Upper lobe of right lung (tissue), 1 donor: ENCODE measurements around the gene PBX1. TPM values are rescaled to one million over a fixed set of nuclear protein-coding genes. Genes with fewer than 3 reads are reported as not detected.

ENCODE experiments used
- ATAC-seq: fragments of 200-7000 bp; cut with Tn5 transposase; one replicate; pipeline ENCODE4 v1.9.1; 2020; ENCODE audit warnings: mild to moderate bottlenecking, moderate library complexity
- DNase-seq: peaks from one replicate; pipeline ENCODE4 v3.0.0-alpha.2; 2020
- H3K27ac ChIP-seq: fragments of 200-600 bp; one replicate; pipeline ENCODE4 v1.8.0; 2022
- H3K27me3 ChIP-seq: fragments of 200-600 bp; one replicate; pipeline ENCODE4 v1.8.0; 2022; ENCODE audit warnings: mild to moderate bottlenecking
- H3K36me3 ChIP-seq: fragments of 200-600 bp; one replicate; pipeline ENCODE4 v1.8.0; 2022
- H3K4me1 ChIP-seq: fragments of 200-600 bp; one replicate; pipeline ENCODE4 v1.8.0; 2022
- H3K4me3 ChIP-seq: fragments of 200-600 bp; one replicate; pipeline ENCODE4 v1.8.0; 2022; ENCODE audit warnings: mild to moderate bottlenecking
- H3K9me3 ChIP-seq: fragments of 200-600 bp; one replicate; pipeline ENCODE4 v1.8.0; 2022
- CTCF ChIP-seq: fragments of 200-600 bp; IDR thresholded peaks from one replicate; pipeline ENCODE4 v1.8.0; 2022; ENCODE audit warnings: antibody characterized with exemption
- intact Hi-C: fragments of 100-400 bp; cut with DNase I; formaldehyde crosslinking; loops from one replicate; pipeline ENCODE4 v1.11.0; 2022
- total RNA-seq: library from RNA; stranded (reverse); fragmentation: NEBNext Ultra II Directional; extraction: Animal tissue kit (Norgen Biotek cat#: 25700); gene quantifications from one replicate; pipeline ENCODE4 v1.2.1, GENCODE V29; 2021
- donor health status: DM: no; HTN: yes; CAD: no; lungs with severe emphysema.

The PBX1 gene
- total RNA-seq, 1 donor from 2014 or later: 56.7 TPM

- no peak for DNase-seq
- peak overlapping the region; percentile 49 for H3K27ac ChIP-seq
- no peak for TF ChIP-seq CTCF
- H3K36me3 ChIP-seq: no peaks in the 10 kb centered on the region
- H3K4me3 ChIP-seq: peak overlapping the region; percentile 24
- no peaks in the 10 kb centered on the region for H3K4me1 ChIP-seq
- intact Hi-C loops: no loop called here
- peak; percentile 51 for ATAC-seq
- no peaks in the 10 kb centered on the region for H3K27me3 ChIP-seq
- H3K9me3 ChIP-seq: no peaks in the 10 kb centered on the region
Observed at GRCh38 chr1:164576291-164577271, 17.6 kb downstream of the PBX1 start.

- Histone ChIP-seq H3K4me1 (no peaks in the 10 kb centered on the region), H3K27me3 (no peaks in the 10 kb centered on the region), H3K4me3 (no peak overlapping the region), H3K27ac (peak overlapping the region; percentile 12), H3K9me3 (no peaks in the 10 kb centered on the region), H3K36me3 (no peaks in the 10 kb centered on the region)
- intact Hi-C loops: no loop called here
- ATAC-seq (no peak), DNase-seq (no peak)
- no peak for TF ChIP-seq CTCF
Observed at GRCh38 chr1:164577291-164577690, 18.3 kb downstream of the PBX1 start.

GRCh38 chr1:164578479-164579200 is 19.7 kb downstream of the PBX1 start:
- no peak for ATAC-seq
- no peak for TF ChIP-seq CTCF
- no peak for DNase-seq
- Histone ChIP-seq H3K9me3 (no peaks in the 10 kb centered on the region), H3K36me3 (no peaks in the 10 kb centered on the region), H3K4me1 (no peaks in the 10 kb centered on the region), H3K27me3 (no peaks in the 10 kb centered on the region), H3K27ac (no peak overlapping the region), H3K4me3 (no peak overlapping the region)
- intact Hi-C loops: no loop called here

GRCh38 chr1:164579381-164579780 is 20.4 kb downstream of the PBX1 start:
- TF ChIP-seq CTCF: no peak
- intact Hi-C loops: no loop called here
- Histone ChIP-seq H3K27ac (no peak overlapping the region), H3K4me3 (no peak overlapping the region), H3K9me3 (no peaks in the 10 kb centered on the region), H3K4me1 (no peaks in the 10 kb centered on the region), H3K27me3 (no peaks in the 10 kb centered on the region), H3K36me3 (no peaks in the 10 kb centered on the region)
- ATAC-seq: no peak
- DNase-seq: no peak

- Histone ChIP-seq H3K4me1 (no peaks in the 10 kb centered on the region), H3K27me3 (no peaks in the 10 kb centered on the region), H3K4me3 (no peak overlapping the region), H3K36me3 (peaks cover 11% of the 10 kb centered on the region), H3K9me3 (no peaks in the 10 kb centered on the region), H3K27ac (no peak overlapping the region)
- ATAC-seq (no peak), DNase-seq (no peak)
- intact Hi-C loops: no loop called here
- no peak for TF ChIP-seq CTCF
Observed at GRCh38 chr1:164581762-164582161, 22.8 kb downstream of the PBX1 start.
